MCF 10A (cell line): Measurements from ENCODE around the gene XAB2. TPM values are rescaled to one million over a fixed set of nuclear protein-coding genes. Genes with fewer than 3 reads are reported as not detected.

ENCODE experiments used
- BruUV-seq: library from RNA; stranded (reverse); fragments of 400-500 nt; replicated peaks from 2 replicates; lab custom pipeline; 2021; lab: Mats Ljungman, UMichigan
- CTCF ChIA-PET: fragments of 300-600 bp; sonication (Branson Sonifier 250); formaldehyde crosslinking; extraction: SDS; loops from one replicate; lab custom pipeline; 2021; ENCODE audit warnings: antibody characterized with exemption, inconsistent platforms; lab: Yijun Ruan, JAX
- POLR2A ChIA-PET: fragments of 300-600, 350-650 bp; sonication (Branson Sonifier 250); formaldehyde crosslinking; extraction: SDS; loops from one replicate; lab custom pipeline; 2020; ENCODE audit warnings: antibody characterized with exemption, inconsistent platforms; lab: Yijun Ruan, JAX
- DNase-seq: peaks from one replicate; pipeline ENCODE4 v3.0.0-alpha.2; 2018; ENCODE audit not compliant: unreplicated experiment
- H3K27ac Mint-ChIP-seq: one replicate; pipeline ENCODE4 v1.8.0; 2022; ENCODE audit warnings: mild to moderate bottlenecking, low read depth, mixed read lengths; ENCODE audit not compliant: unreplicated experiment
- H3K27me3 Mint-ChIP-seq: one replicate; pipeline ENCODE4 v1.8.0; 2022; ENCODE audit warnings: mixed read lengths; ENCODE audit not compliant: insufficient read depth, unreplicated experiment
- H3K36me3 Mint-ChIP-seq: one replicate; pipeline ENCODE4 v1.8.0; 2022; ENCODE audit warnings: mild to moderate bottlenecking, moderate library complexity, mixed read lengths; ENCODE audit not compliant: insufficient read depth, unreplicated experiment
- H3K4me1 Mint-ChIP-seq: one replicate; pipeline ENCODE4 v1.8.0; 2022; ENCODE audit warnings: mixed read lengths; ENCODE audit not compliant: insufficient read depth, unreplicated experiment
- H3K4me3 Mint-ChIP-seq: one replicate; pipeline ENCODE4 v1.8.0; 2022; ENCODE audit warnings: mild to moderate bottlenecking, moderate library complexity, mixed read lengths; ENCODE audit not compliant: unreplicated experiment
- H3K9me3 Mint-ChIP-seq: one replicate; pipeline ENCODE4 v1.8.0; 2022; ENCODE audit warnings: mixed read lengths; ENCODE audit not compliant: unreplicated experiment
- CTCF ChIP-seq: fragments of 200-600 bp; IDR thresholded peaks from one replicate; pipeline ENCODE4 v1.8.0; 2022; ENCODE audit warnings: antibody characterized with exemption, mild to moderate bottlenecking; ENCODE audit not compliant: unreplicated experiment
- intact Hi-C: fragments of 100-400 bp; cut with micrococcal nuclease; formaldehyde crosslinking; loops from 2 replicates; pipeline ENCODE4 v1.14.1; 2022
- total RNA-seq: library from RNA; stranded (reverse); gene quantifications from 2 replicates; pipeline ENCODE4 v1.2.3, GENCODE V29; 2022

XAB2 gene
- total RNA-seq, 1 experiment from 2014 or later: 28.7 TPM

GRCh38 chr19:7663706-7664105 is 34.4 kb upstream of the XAB2 start:
- POLR2A ChIA-PET: interaction anchor here (0.6 kb wide), 1 partner anchor 1765 kb away, joined by 3 read pairs; no protein-coding TSS in a partner anchor
- H3K27ac Mint-ChIP-seq: no peak overlapping the region
- CTCF ChIA-PET: interaction anchor here (1.2 to 1.7 kb wide), 3 partner anchors 10 to 95 kb away, joined by 3 to 5 read pairs (median 4); no protein-coding TSS in a partner anchor
- DNase-seq: no peak
- peaks cover 10% of the 10 kb centered on the region for H3K27me3 Mint-ChIP-seq
- H3K9me3 Mint-ChIP-seq: no peaks in the 10 kb centered on the region
- no TSS peak for BruUV-seq
- intact Hi-C loops: no loop called here
- H3K4me3 Mint-ChIP-seq: no peak overlapping the region
- TF ChIP-seq CTCF: no peak
- no peaks in the 10 kb centered on the region for H3K4me1 Mint-ChIP-seq
- no peaks in the 10 kb centered on the region for H3K36me3 Mint-ChIP-seq

DNA sequence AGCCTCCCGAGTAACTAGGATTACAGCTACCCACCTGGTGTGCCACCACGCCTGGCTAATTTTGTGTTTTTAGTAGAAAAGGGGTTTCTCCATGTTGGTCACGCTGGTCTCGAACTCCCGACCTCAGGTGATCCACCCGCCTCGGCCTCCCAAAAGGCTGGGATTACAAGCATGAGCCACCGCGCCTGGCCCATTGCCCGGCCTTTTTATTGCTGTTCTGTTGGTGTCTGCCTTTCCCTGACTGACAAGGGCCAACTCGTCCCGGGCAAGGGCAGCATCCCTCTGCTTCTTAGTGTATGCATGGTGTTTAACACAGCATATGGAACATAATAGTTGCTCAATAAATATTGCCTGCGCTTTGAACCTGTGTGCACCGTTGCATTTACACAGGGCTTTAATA is 33.3 kb upstream of the XAB2 start:
- ChIA-PET CTCF (interaction anchor here (0.7 to 1.4 kb wide), 3 partner anchors 9 to 231 kb away, joined by 3 read pairs; no protein-coding TSS in a partner anchor), POLR2A (interaction anchor here (0.5 kb wide), 1 partner anchor 14 kb away, joined by 3 read pairs; no protein-coding TSS in a partner anchor)
- H3K36me3 Mint-ChIP-seq: no peaks in the 10 kb centered on the region
- TF ChIP-seq CTCF: no peak
- H3K27me3 Mint-ChIP-seq: peaks cover 10% of the 10 kb centered on the region
- no peak overlapping the region for H3K4me3 Mint-ChIP-seq
- BruUV-seq: no TSS peak
- no peak overlapping the region for H3K27ac Mint-ChIP-seq
- no peak for DNase-seq
- no peaks in the 10 kb centered on the region for H3K4me1 Mint-ChIP-seq
- intact Hi-C loops: no loop called here
- no peaks in the 10 kb centered on the region for H3K9me3 Mint-ChIP-seq

DNA sequence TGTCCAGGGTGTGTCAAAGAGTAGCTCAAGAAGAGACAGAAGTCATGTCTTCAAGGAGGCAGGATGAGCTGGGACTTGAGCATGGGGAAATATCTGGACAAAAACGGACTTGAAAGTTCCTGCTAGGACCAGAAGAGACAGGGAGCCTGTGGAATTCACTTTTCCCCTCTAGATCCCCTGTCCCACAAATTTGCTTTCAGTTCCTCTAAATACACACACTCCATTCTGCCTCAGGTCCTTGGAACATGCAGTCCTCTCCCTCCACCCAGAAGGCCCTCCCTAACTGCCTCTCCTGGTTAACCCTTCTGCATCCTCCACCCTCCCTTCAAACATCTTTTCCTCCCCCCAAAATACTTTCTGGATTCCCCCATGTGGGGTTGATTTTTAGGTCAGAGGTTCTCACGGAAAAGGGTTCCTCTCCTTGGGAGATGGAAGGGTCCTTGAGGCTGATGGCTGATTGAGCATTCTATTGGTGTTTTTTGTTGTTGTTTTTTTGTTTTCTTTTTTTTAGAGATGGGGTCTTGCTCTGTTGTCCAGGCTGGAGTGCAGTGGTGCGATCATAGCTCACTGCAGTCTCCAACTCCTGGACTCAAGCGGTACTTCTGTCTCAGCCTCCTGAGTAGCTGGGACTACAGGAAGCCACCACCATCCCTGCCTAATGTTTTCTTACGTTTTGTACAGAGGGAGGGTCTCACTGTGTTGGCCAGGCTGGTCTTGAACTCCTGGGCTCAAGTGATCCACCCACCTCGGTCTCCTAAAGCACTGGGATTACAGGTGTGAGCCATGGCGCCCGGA is 32.6 kb upstream of the XAB2 start:
- no peaks in the 10 kb centered on the region for H3K4me1 Mint-ChIP-seq
- ChIA-PET POLR2A (interaction anchor here (0.7 kb wide), 1 partner anchor 89 kb away, joined by 3 read pairs; no protein-coding TSS in a partner anchor), CTCF (interaction anchor here (0.5 to 1.4 kb wide), 6 partner anchors 10 to 282 kb away, joined by 3 to 5 read pairs (median 3); partner anchors contain the start of genes PET100, TRAPPC5 and XAB2)
- H3K27ac Mint-ChIP-seq: no peak overlapping the region
- TF ChIP-seq CTCF: no peak
- BruUV-seq: no TSS peak
- no peaks in the 10 kb centered on the region for H3K9me3 Mint-ChIP-seq
- peaks cover 10% of the 10 kb centered on the region for H3K27me3 Mint-ChIP-seq
- H3K4me3 Mint-ChIP-seq: no peak overlapping the region
- intact Hi-C loops: no loop called here
- no peak for DNase-seq
- H3K36me3 Mint-ChIP-seq: no peaks in the 10 kb centered on the region

DNA sequence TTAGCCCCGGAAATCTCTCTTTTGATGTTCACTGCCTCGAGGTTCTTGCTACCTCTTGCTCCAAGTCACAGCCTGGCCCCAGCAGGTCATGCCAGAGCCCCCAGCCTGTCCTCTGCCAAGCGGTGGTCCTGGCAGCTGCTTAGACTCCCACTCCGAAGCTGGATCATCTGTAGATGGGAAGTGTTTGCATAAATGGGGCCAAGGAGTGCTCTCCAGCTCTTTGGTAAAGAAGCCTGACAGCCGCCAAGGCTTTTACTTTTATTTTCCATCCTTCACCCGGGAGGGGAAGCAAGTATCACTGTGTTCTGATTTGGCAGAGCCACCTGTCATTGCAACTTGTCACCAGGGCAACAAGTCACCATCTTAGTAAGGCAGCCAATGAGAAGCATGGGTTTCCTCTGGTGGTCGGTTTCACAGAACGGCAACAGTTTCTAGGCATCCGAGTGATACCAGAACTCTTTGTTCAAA is 28.9 kb upstream of the XAB2 start:
- no peak for TF ChIP-seq CTCF
- no peaks in the 10 kb centered on the region for H3K9me3 Mint-ChIP-seq
- DNase-seq: no peak
- H3K36me3 Mint-ChIP-seq: no peaks in the 10 kb centered on the region
- ChIA-PET POLR2A (no interaction called here), CTCF (interaction anchor here (0.7 to 6.4 kb wide), 3 partner anchors 23 to 219 kb away, joined by 3 to 31 read pairs (median 3); partner anchors contain the start of gene TRAPPC5)
- H3K27me3 Mint-ChIP-seq: peaks cover 10% of the 10 kb centered on the region
- H3K27ac Mint-ChIP-seq: no peak overlapping the region
- no TSS peak for BruUV-seq
- H3K4me3 Mint-ChIP-seq: no peak overlapping the region
- H3K4me1 Mint-ChIP-seq: peaks cover 6% of the 10 kb centered on the region
- intact Hi-C loops: no loop called here
